Activated CD4-positive, alpha-beta T cell treated with anti-CD3 and anti-CD28 coated beads, Interleukin-2, Interleukin-4, amounts not matched to agents 100 ng/mL and 50 ng/mL, durations not matched to agents 16 hours and 8 hours (primary cell): ENCODE measurements around the gene TAS2R41.

Experiments
- DNase-seq: peaks from one replicate; pipeline ENCODE4 v3.0.0-alpha.2; 2020; ENCODE audit warnings: low spot score

TAS2R41 gene, protein sequence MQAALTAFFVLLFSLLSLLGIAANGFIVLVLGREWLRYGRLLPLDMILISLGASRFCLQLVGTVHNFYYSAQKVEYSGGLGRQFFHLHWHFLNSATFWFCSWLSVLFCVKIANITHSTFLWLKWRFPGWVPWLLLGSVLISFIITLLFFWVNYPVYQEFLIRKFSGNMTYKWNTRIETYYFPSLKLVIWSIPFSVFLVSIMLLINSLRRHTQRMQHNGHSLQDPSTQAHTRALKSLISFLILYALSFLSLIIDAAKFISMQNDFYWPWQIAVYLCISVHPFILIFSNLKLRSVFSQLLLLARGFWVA

DNA sequence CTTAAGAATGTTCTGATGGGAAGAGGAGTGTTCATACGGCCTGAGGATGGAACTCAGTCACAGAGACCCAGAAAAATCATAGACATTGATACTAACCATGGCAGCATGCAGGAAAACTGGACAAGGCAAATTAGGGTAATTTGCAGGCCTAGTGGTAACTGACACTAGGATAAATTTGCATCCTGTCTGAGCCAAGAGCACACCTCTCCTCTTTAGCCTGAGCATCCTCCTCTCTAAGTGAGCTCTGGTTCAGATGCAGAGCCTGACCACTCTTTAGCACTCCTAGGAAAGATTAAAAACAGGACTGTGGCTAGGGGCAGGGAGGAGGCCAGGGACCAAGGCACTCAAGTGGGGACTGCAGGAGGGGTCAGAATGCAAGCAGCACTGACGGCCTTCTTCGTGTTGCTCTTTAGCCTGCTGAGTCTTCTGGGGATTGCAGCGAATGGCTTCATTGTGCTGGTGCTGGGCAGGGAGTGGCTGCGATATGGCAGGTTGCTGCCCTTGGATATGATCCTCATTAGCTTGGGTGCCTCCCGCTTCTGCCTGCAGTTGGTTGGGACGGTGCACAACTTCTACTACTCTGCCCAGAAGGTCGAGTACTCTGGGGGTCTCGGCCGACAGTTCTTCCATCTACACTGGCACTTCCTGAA, at the start of gene TAS2R41:
TAS2R41 (plus strand) TSS at position 373 of the 650 bp plus-strand sequence; CDS start at position 373, 0 bp downstream.
- DNase-seq: no peak

DNA sequence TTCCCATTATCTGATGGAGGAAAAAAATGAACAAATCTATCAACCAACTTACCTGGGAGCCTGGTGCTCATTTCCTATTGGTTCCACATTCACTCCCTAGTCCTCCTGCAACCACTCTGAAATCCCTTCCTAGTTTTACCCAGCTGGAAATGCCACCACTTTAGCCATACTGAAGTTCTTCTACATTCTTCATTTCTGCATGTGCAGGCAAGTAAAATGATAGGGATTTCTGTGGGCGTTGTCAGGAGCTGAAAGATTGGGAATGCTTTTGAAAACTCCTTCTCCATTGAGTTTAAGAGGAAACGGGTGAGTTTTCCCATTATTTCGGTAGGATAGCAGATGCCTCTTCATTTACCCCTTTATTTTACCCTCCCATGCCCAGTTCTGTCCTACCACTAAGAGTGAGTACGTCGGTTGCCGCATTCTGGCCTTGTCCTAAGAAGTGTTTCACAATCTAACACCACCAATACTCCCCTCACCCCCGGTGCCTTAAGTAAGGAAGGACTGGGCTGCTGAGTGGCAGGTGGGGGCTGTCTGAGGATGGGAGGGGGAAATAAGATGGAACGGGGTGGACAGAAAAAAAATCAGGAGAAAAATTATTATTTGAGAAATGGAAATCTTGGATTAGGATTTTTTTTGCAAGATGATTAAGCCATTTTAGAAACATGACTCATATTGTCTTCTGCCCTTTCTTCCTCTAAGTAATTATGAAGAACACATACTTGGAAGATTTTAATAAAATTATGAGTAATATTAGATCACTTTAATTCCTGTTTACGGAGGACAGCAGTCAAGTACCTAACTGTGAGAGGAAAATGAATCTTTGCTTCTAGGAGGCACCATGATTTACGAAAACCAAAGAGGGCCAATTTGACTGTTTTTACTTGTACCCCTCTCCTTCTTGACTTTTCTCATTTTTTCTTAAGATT, 47.6 kb upstream of the TAS2R41 start:
- DNase-seq: no peak

DNA sequence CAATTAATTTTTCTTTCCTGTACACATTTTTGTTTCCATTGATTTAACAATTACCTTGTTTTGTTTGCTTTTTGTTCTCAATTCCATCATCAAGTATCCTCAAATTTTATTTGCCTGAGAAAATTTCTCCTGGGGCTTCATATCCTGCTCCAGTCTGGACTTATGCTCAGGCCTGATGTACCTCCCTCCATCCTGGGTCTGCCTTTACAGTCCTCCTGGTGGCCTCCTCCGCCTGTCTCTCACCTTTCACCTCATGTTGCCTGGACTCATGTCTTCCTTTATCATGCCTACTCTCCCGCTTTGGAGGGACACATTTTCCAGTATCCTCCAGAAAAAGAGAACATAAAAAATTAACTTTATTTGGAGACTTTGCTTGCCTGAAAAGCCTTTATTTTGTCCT, 46.6 kb upstream of the TAS2R41 start:
- no peak for DNase-seq

DNA sequence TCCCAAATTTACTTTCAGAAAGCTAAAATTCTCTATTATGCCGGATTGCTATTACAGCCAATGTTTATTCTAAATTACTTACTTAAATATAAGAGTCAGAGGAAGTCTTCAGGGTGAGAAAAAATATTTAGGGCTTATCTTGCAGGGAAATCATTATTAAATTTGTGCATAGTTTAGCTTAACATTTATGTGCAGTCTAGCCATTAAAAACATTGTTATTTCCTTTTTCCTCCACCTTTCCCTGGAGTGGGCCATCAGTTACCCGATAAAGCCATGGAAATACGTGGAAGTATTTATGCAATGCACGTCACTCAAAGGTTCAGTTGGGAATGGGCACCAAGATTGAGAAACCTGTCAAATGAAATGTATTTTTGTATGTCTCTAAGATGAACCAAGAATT, 43.9 kb upstream of the TAS2R41 start:
- no peak for DNase-seq

DNA sequence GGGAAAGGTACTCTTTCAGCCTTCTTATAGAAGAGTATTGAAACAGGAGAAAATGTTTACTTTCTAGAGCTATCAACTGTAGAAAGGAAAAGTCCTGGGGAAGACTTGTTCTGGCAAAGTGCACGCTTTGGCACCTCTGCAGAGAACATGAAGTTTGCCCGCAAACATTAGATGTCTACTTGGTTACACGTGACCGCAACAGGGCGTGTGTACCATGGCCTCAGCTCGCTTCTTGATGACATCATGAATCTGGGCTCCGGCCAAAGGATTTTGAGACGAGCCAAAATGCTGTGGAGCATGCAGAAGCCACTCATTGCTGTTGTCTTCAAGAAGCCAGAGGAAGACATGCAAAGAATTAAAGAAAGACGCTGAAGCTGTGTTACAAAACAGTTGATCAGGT, 43.0 kb upstream of the TAS2R41 start:
- DNase-seq: no peak

DNA sequence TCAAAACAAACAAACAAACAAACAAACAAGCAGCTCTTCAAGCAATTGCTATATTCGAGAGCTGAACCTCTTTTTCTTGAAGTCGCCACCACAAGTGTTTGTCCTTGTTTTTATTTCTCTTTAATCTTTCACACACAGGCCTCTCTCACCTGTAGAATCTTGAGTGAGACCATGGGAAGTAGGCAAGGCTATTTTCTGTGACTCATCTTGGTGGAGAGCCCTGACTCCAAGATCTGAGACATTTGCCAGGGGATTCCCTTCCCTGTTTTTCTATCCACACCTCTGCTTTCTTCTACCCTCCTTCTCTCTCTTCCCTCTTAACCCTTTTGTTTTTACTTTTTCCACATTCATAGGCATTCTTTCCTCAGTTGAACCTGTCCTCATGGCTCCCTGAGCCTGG, 42.4 kb upstream of the TAS2R41 start:
- DNase-seq: no peak

DNA sequence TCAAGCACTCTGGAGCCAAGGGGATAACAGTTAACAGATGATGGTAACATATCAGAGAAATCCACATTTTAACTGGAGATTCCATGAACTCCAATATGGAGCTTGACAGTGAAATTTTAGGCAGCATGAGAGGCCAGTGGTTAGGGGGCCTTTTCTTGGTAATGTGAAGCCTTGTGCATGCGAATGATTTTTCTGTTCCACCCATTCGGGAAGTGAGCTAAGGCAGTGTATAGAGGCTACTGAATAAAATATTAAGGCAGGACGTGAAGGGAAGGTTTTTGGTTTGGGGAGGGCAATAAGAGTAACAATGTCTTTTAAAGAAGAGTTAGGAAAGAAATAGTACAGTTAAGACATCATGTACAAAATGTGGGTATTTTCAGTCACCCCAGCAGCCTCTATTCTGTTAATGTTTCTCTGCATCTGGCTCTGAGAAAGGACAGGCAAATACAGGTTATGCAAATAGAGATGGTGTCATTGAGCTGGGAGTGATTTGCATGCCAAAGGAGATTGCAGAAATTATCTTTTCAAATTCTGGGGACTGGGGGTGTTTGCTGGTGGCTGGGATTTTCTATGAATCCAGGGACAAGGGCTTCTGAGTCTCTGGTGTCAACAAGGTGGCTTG, 41.2 kb upstream of the TAS2R41 start:
- DNase-seq: no peak

DNA sequence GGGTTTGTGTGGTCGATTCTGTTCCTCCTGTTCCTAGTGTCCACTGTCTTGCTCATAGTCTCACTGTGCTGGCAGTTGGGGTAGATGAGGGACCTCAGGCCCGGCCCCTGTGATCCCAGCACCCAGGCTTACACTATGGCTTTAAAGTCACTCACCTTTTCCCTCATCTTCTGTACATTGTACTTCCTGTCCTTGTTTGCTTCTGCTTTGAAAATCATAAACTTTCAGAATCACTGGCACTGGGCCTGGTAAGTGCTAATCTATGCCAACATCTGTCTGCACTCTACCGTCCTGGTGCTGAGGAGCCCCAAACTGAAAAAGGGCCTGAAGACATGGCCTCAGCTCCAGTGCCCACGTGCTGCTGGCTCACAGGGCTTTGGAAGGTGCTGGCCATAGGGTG, 40.1 kb upstream of the TAS2R41 start:
- DNase-seq: no peak

DNA sequence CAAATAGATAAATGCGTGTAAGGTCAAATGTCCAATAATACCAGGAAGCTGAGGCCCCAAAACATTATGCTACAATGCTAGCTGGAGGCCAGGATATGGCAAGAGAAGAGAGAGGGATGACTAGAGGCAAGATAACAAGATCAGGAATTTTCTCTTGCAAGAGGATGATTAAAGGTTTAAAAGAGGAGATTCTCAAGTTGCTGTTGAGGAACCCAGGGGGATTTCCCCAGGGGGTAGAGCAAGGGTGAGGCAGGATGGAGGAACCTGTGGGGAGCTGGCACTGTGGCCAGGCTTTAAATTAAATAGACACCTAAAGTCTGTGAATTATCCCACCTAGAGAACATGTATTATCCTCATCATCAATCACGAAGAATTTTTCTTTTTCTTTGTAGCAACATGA, 37.8 kb upstream of the TAS2R41 start:
- DNase-seq: no peak

DNA sequence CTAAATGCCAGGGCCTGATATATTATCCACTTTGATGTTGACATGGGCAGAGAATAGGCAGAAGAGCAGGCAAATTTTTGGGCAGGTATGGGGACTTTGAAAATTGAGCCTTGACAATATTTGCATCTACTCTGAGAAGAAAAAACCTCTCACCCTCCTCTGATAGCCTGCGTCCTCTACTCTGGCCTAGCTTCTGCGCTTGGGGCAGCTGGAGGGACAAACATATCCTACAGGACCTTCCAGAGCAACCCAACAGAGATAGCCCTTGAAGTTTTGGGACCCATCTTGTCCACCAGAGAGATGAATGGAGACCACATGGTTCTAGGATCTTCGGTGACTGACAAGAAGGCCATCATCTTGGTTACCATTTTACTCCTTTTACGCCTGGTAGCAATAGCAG, 34.5 kb upstream of the TAS2R41 start, which contains the start of gene TAS2R60:
TAS2R60 (plus strand) TSS at position 301 of the 400 bp plus-strand sequence; CDS start at position 301, 0 bp downstream.
- DNase-seq: no peak

DNA sequence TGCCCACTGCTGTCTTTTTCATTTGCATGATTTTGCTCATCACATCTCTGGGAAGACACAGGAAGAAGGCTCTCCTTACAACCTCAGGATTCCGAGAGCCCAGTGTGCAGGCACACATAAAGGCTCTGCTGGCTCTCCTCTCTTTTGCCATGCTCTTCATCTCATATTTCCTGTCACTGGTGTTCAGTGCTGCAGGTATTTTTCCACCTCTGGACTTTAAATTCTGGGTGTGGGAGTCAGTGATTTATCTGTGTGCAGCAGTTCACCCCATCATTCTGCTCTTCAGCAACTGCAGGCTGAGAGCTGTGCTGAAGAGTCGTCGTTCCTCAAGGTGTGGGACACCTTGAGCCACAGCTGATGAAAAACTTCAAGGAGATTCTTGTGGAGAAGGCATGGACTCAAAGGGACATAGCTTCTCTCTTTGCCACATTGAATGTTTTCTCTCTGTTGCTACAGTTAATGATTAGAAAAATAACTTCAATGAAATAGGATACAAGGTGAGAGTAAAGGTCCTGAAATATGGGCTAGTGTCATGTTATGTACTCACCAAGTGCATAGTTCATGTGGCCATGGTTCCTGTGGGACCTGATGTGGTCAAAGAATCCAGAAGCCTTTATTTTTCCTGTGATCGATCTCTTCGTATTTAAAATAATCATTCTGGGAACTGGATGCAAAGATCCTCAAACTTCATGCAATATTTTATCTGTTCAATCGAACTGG, 33.5 kb upstream of the TAS2R41 start:
- no peak for DNase-seq

DNA sequence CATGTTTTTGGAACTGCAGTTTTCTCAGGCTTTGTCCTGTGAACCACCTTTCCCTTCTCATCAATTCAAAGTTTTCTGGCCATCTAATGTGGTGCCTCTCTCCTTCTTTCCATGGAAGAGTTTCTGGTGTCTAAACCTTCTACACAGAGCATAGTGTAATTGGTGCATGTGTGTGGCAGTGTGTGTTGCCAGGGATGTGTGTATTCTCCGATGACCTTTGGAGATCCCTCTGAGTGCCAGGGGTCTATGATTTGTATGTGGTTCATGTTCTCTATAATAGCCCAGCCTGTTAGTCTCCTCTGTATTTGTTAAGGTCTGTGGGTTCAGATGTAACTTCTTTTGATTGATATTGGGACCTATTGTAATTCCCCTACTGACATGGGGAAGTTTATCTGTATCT, 32.9 kb upstream of the TAS2R41 start:
- DNase-seq: no peak

DNA sequence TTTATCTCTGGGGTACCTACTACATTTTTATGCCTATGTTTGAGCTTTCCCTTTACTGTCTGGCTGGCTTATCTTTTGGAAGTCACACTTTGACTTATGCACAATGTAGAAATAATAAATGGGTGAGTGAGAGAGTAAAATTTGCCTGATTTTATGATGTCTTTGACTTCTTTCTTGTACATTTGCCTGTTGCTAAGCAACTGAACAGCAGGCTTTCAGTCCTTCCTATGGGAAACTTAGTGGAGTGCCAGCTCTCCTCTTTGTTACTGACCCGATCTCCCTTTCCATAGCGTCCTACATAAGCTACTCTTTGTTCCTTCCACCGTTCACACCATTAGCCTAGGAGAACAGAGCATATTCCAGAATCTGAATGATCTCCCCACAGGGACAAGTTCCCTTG, 30.2 kb upstream of the TAS2R41 start:
- no peak for DNase-seq

DNA sequence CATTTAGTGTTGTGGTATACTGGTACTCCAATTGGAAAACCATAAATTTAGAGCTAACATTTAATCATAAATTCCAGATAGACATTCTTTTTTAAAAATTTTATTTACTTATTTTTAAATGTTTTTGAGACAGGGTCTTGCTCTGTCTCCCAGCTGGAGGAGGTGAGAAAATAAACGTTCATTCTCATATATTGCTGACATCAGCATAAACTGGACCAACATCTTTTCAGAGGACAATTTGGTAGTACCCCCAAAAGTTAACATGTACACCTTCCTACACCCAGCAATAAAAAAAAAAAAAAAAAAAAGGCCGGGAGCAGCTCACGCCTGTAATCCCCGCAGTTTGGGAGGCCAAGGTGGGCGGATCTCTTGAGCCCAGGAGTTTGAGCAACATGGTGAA, 29.2 kb upstream of the TAS2R41 start:
- DNase-seq: no peak

DNA sequence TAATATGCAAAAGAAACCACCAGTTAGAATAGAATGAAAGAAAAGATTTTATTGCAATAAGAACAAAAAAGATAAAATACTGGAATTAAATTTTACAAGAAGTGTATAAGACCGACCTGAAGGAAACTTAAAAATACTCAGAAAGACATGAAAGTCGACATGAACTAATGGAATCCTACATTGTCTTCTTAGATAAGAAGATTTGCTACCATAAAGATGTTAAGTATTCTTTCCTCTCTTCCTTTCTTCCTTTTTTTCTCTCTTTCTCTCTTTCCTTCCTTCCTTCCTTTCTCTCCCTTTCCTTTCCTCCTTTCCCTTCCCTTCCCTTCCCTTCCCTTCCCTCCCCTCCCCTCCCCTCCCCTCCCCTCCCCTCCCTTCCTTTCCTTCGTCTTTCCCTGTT, 27.9 kb upstream of the TAS2R41 start:
- DNase-seq: no peak

DNA sequence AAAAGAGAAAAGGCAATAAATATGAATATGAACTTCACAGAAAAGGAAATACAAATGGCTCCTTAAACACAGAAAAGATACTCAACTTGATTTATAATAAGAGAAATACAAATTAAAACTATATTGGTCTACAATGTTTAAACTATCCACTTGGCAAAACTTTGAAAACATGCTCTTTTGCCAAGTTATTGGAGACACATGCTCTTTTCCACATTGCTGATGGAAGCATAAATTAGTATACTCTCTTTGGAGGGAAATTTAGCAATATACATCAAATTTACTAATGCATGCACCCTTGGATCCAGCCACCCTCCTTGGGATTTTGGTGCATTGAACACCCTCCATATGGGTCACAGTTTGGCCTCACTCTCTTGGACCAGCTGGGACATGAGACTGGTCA, 26.6 kb upstream of the TAS2R41 start:
- DNase-seq: no peak

DNA sequence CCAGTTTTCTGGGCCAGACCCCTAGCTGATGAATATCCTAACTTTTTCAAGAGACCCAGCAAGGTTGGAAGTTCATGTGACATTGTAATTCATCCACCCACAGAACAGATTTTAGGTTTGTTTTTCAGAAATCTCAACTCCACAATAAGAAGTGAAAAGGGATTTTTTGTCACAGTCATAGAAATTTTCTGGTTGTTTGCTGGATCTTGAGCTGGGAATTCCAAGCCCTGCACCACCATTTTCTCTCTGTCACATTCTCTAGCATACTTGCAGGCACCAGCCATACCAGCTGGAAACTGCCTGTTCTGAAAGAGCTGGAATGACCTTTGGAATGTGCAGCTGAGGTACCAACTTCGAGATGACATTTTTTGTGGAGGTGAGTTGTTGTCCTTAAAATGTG, 25.9 kb upstream of the TAS2R41 start:
- no peak for DNase-seq

DNA sequence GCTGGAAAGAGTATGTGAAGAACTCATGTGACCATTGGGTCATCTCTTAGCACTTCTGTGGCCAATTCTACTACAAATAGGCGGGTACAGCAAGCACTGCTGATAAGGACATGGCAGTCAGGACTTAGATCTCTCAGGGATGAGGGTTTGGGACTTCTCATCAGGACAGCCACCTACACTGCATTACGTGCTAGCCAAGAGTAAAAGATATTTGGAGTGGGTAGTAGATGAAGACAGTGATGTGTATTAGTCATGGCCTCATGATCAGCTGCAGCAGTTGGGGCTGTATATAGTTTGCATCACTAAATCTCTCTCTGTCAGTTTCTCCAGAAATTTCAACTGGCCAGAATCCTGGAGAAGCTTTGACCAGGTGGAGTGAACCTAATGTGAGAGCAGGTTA, 25.2 kb upstream of the TAS2R41 start:
- no peak for DNase-seq

DNA sequence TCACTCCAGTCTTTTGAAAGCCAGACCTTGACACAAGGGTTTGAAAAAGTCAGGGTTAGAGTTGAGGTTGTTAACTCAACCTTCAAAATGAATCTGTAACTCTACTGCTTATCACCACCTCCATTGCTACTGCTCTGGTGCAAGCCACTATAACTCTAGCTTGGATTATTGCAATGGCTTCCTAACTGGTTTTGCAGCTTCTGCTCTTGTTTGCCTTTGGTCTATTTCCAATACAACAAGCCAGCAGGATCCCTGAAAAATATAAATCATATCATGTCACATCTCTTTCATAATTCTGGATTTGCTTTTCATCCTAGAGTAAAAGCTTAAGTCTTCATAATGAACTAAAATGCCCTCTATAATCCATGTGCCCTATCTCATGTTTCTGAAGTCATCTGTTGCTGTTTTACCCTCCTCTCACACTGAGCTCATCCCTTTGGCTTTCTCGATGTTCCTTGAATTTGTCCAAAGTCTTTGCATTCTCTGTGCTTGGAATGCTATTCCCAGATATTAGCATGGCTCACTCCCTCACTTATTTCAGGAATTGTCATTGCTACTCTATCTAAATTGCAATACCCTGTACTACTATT, 23.5 kb upstream of the TAS2R41 start:
- DNase-seq: no peak

DNA sequence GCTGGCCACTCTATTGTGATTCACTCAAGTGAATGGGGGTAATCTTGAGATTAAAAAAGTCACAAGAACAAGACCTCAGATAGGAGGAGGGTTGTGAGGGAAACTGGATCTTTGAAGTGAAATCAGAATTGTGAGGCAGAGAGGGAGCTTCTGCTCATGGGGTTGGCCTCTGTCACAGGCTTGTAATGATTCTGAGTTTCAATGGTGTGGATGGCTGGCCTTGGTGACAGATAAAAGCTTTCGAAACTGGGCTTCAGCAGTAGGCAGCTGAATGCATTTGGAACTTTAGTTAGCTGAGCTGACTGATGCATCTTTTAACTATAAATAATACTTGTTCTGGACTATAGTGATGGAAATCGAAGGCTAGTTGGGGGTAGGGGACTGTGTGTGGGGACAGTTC, 22.2 kb upstream of the TAS2R41 start:
- DNase-seq: no peak

DNA sequence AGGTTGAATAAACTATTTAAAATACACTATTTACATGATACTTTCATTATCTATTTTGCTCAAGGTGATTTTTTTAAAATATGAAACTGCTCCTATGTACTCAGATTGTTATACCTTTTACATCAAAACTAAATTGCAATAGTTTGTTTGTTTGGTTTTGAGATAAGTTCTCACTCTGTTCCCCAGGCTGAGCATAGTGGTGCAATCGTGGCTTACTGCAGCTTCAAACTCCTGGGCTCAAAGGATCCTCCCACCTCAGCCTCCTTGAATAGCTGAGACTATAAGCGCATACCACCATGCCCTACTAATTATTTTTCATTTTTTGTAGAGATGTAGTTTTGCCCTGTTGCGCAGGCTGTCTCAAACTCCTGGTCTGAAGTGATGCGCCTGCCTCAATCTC, 21.7 kb upstream of the TAS2R41 start:
- no peak for DNase-seq
